SH-SY5Y (cell line): ENCODE measurements around the gene CASQ1.

Source experiments
- GATA2 ChIP-seq: IDR thresholded peaks from 2 replicates; pipeline ENCODE4 v1.6.1; 2011; ENCODE audit warnings: mild to moderate bottlenecking, low read depth, low read length
- GATA3 ChIP-seq: IDR thresholded peaks from 2 replicates; pipeline ENCODE4 v1.6.1; 2011; ENCODE audit warnings: low read depth, mild to moderate bottlenecking, low read length, moderate library complexity

- TF ChIP-seq GATA2: no peak
- no peak for TF ChIP-seq GATA3
Observed at GRCh38 chr1:160186246-160186645, 4.1 kb upstream of the CASQ1 start.
